Measurements from ENCODE around the gene EDC4. TPM values are rescaled to one million over a fixed set of nuclear protein-coding genes. Genes with fewer than 3 reads are reported as not detected.

The EDC4 gene
- total RNA-seq, 1 experiment from 2014 or later = 85.3 TPM

- TF ChIP-seq POLR2AphosphoS5 (IDR thresholded peaks at IDR 0.05; ENCODE audit: low read depth, low read length) = no peak
- no peak for TF ChIP-seq CTCF (IDR thresholded peaks at IDR 0.05)
- no peak for TF ChIP-seq SIN3A (IDR thresholded peaks at IDR 0.05; ENCODE audit: borderline replicate concordance, insufficient read depth, low read depth, low read length)
- H3K27ac ChIP-seq (ENCODE audit: low read length) = no peak overlapping the region
- H3K4me3 ChIP-seq (ENCODE audit: low read depth in 2 of 2, low read length in 2 of 2) = no peak overlapping the region
- intact Hi-C loops (cut with micrococcal nuclease; ENCODE audit: unreplicated experiment) = no loop called here
- in situ Hi-C loops (cut with HindIII; ENCODE audit: low pct_unique_long_range_greater_than_20kb, low sequenced_read_pairs) = no loop called here
- CTCF ChIA-PET = no interaction called here
- peaks cover 14% of the 10 kb centered on the region for H3K4me1 ChIP-seq (ENCODE audit: control insufficient read depth, insufficient read depth, low read length)
- no peaks in the 10 kb centered on the region for H3K27me3 ChIP-seq (ENCODE audit: control insufficient read depth, insufficient read depth, low read length)
- no peaks in the 10 kb centered on the region; the same call in none of the 2 replicates for H3K36me3 ChIP-seq (ENCODE audit: control insufficient read depth, insufficient read depth, low read length)
- no peak for DNase-seq (ENCODE audit: low read depth, low spot score)
- H3K9me3 ChIP-seq (ENCODE audit: control insufficient read depth, insufficient read depth, low read depth, low read length) = no peaks in the 10 kb centered on the region
- no peak for ATAC-seq
- no TSS peak for BruUV-seq (replicated peaks)
- POLR2A ChIA-PET = no interaction called here
Observed at GRCh38 chr16:67869653-67870052, 3.2 kb upstream of the EDC4 start.

DNA sequence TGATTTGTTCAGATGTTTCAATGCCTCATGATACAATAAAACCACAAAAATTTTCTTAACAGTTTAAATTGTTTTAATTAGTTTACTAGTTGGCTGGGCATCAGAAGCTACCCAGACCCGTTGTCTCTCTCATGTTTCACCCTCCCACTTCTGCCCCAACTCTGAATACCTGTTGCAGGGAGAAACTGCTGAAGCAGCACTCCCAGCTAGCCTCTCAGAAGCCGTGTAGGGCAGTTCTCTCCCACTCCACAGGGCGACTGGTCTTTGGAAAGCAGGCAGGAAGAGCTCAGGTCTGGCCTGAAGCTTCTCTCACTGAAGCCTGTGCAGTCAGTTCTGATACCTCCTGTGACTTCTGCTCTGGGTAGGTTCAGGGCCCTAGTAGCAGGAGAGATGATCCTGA lies 1.6 kb upstream of the EDC4 start:
- Histone ChIP-seq H3K36me3 (ENCODE audit: control insufficient read depth, insufficient read depth, low read length) (no peaks in the 10 kb centered on the region; the same call in none of the 2 replicates), H3K27me3 (ENCODE audit: control insufficient read depth, insufficient read depth, low read length) (no peaks in the 10 kb centered on the region), H3K4me3 (ENCODE audit: low read depth in 2 of 2, low read length in 2 of 2) (no peak overlapping the region), H3K27ac (ENCODE audit: low read length) (no peak overlapping the region), H3K9me3 (ENCODE audit: control insufficient read depth, insufficient read depth, low read depth, low read length) (no peaks in the 10 kb centered on the region), H3K4me1 (ENCODE audit: control insufficient read depth, insufficient read depth, low read length) (peaks cover 17% of the 10 kb centered on the region)
- intact Hi-C loops (cut with micrococcal nuclease; ENCODE audit: unreplicated experiment) = no loop called here
- TF ChIP-seq, protein P1, sequence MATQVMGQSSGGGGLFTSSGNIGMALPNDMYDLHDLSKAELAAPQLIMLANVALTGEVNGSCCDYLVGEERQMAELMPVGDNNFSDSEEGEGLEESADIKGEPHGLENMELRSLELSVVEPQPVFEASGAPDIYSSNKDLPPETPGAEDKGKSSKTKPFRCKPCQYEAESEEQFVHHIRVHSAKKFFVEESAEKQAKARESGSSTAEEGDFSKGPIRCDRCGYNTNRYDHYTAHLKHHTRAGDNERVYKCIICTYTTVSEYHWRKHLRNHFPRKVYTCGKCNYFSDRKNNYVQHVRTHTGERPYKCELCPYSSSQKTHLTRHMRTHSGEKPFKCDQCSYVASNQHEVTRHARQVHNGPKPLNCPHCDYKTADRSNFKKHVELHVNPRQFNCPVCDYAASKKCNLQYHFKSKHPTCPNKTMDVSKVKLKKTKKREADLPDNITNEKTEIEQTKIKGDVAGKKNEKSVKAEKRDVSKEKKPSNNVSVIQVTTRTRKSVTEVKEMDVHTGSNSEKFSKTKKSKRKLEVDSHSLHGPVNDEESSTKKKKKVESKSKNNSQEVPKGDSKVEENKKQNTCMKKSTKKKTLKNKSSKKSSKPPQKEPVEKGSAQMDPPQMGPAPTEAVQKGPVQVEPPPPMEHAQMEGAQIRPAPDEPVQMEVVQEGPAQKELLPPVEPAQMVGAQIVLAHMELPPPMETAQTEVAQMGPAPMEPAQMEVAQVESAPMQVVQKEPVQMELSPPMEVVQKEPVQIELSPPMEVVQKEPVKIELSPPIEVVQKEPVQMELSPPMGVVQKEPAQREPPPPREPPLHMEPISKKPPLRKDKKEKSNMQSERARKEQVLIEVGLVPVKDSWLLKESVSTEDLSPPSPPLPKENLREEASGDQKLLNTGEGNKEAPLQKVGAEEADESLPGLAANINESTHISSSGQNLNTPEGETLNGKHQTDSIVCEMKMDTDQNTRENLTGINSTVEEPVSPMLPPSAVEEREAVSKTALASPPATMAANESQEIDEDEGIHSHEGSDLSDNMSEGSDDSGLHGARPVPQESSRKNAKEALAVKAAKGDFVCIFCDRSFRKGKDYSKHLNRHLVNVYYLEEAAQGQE (IDR thresholded peaks at IDR 0.05; ENCODE audit: insufficient read depth in 1 of 2, low read depth in 2 of 2, low read length in 1 of 2) = no peak
- no peak for TF ChIP-seq TCF7L2 (IDR thresholded peaks at IDR 0.05; ENCODE audit: low read depth, low read length)
- no peak for TF ChIP-seq POLR2AphosphoS5 (IDR thresholded peaks at IDR 0.05; ENCODE audit: low read depth, low read length)
- TF ChIP-seq CTCF (IDR thresholded peaks at IDR 0.05) = no peak
- TF ChIP-seq SIN3A (IDR thresholded peaks at IDR 0.05; ENCODE audit: borderline replicate concordance, insufficient read depth, low read depth, low read length) = no peak
- ChIA-PET CTCF (interaction anchor here (1.0 kb wide), 1 partner anchor 11 kb away, joined by 9 read pairs; no protein-coding TSS in a partner anchor), POLR2A (no interaction called here)
- ATAC-seq (no peak), DNase-seq (ENCODE audit: low read depth, low spot score) (no peak)
- in situ Hi-C loops (cut with HindIII; ENCODE audit: low pct_unique_long_range_greater_than_20kb, low sequenced_read_pairs) = no loop called here
- no TSS peak for BruUV-seq (replicated peaks)

All from Panc1 (cell line).